Heart left ventricle (tissue), 16 donors: ENCODE results near the gene MESP2. TPM values are rescaled to one million over a fixed set of nuclear protein-coding genes. Genes with fewer than 3 reads are reported as not detected.

Experiments
- ATAC-seq, 4 donors: fragments of 200-7000 bp; cut with Tn5 transposase; one replicate each; pipeline ENCODE4 v1.9.1; 2020 to 2022; ENCODE audit warnings: moderate library complexity in 4 of 4, mild to moderate bottlenecking in 3 of 4, moderate number of reproducible peaks in 1 of 4
- DNase-seq, 5 donors: peaks; one replicate each; pipeline ENCODE4 v3.0.0-alpha.2; 2020
- H3K27ac ChIP-seq, 12 donors: fragments of 200-600 bp; sonication (generic) in 4 of 12; one replicate each; pipeline versions ENCODE4 v1.5.0 to v1.8.0; 2016 to 2022; ENCODE audit warnings: mild to moderate bottlenecking in 2 of 12
- H3K27me3 ChIP-seq, 9 donors: fragments of 200-600 bp; sonication (generic) in 2 of 9; one replicate each; pipeline versions ENCODE4 v1.5.1 to v1.8.0; 2016 to 2022; ENCODE audit warnings: mild to moderate bottlenecking in 3 of 9
- H3K36me3 ChIP-seq, 9 donors: fragments of 200-600 bp; sonication (generic) in 2 of 9; one replicate each; pipeline versions ENCODE4 v1.5.0 to v1.8.0; 2018 to 2022; ENCODE audit warnings: mild to moderate bottlenecking in 2 of 9
- H3K4me1 ChIP-seq, 12 donors: fragments of 200-600 bp; sonication (generic) in 4 of 12; one replicate each; pipeline versions ENCODE4 v1.5.0 to v1.8.0; 2016 to 2022; ENCODE audit warnings: mild to moderate bottlenecking in 3 of 12
- H3K4me3 ChIP-seq, 12 donors: fragments of 200-600 bp; sonication (generic) in 4 of 12; one replicate each; pipeline versions ENCODE4 v1.5.0 to v1.8.0; 2017 to 2022; ENCODE audit warnings: mild to moderate bottlenecking in 9 of 12, moderate library complexity in 4 of 12
- H3K9me3 ChIP-seq, 12 donors: fragments of 200-600 bp; sonication (generic) in 4 of 12; one replicate each; pipeline versions ENCODE4 v1.5.0 to v1.8.0; 2016 to 2022; ENCODE audit warnings: mild to moderate bottlenecking in 1 of 12
- CTCF ChIP-seq, 12 donors: fragments of 200-600 bp; sonication (generic) in 4 of 12; IDR thresholded peaks; one replicate each; pipeline versions ENCODE4 v1.5.0 to v1.8.0; 2018 to 2022; ENCODE audit warnings: antibody characterized with exemption in 12 of 12, mild to moderate bottlenecking in 5 of 12
- POLR2A ChIP-seq, 2 donors: fragments of 450-650 bp; IDR thresholded peaks; one replicate each; pipeline ENCODE4 v1.6.1; 2017; ENCODE audit warnings: antibody characterized with exemption in 2 of 2, mild to moderate bottlenecking in 2 of 2, moderate library complexity in 2 of 2
- WGBS, 4 donors: extraction: QIAGEN DNeasy Blood & Tissue Kit in 2 of 4; methylation state at CpG; one replicate each; pipeline versions ENCODE4 v1.1.5 to v1.1.7; 2013 to 2018; 5-methylcytosine and 5-hydroxymethylcytosine counted together
- intact Hi-C, 10 donors: fragments of 100-400 bp; cut with DNase I; formaldehyde crosslinking; loops; one replicate each; pipeline versions ENCODE4 v1.11.1 to v1.14.2; 2022
- polyA plus RNA-seq, 2 donors: library from polyadenylated mRNA; stranded (reverse); fragments of 200-250 nt; gene quantifications; one replicate each; pipeline ENCODE4 v1.2.3, GENCODE V29; 2013
- total RNA-seq, 9 donors: library from RNA; depleted of rRNA in 2 of 9; stranded (reverse); fragments of >200 nt in 2 of 9; fragmentation: NEBNext Ultra II Directional in 3 of 9; extraction: Animal tissue kit (Norgen Biotek cat#: 25700) in 3 of 9; gene quantifications; one replicate each; pipeline versions ENCODE4 v1.1.0 to v1.2.4, GENCODE V29; 2016 to 2023
- donor health status: ischemic (EF 13 %, LVEDD 7.1; RV severe dilation, severe dysfunction).
- donor health status: healthy with polysubstance abuse.
- donor health status: DM: no; HTN: yes; CAD: no.
- donor health status: DM: no; HTN: no; CAD: no.
- donor health status: ischemic (EF 25% LVEDD 6.9; RV normal size, moderate dysfunction).
- donor health status: ischemic (EF 25% LVEDD 5.7; RV mildly dilated, moderate dysfunction).
- donor health status: healthy.
- donor health status: DM: yes; HTN: yes; CAD: no.
- donor health status: ischemic (EF 35%, LVEDD 5.7; RV mildly dilated, moderate dysfunction).
- donor health status: nonischemic (EF 11% LVEDD 7.7; RV severe dilation, severe dysfunction).
- donor health status: DM: yes; HTN: yes; CAD: no.
- donor health status: PGD.
- donor health status: ischemic (EF 29% LVEDD 5.4; RV normal size, mild dysfunction).
- donor health status: nonischemic (EF 23%, LVEDD 6.1; RV moderate dilation, normal function).

The MESP2 gene
- total and polyA plus RNA-seq, 11 donors, result 0.16 to 0.65 (median 0.58) TPM; not detected in 7

GRCh38 chr15:89822611-89822950 is 46.4 kb downstream of the MESP2 start:
- TF ChIP-seq CTCF (IDR thresholded peaks at IDR 0.05) (no peak), POLR2A (IDR thresholded peaks at IDR 0.05) (no peak)
- no peak for DNase-seq
- H3K27ac ChIP-seq, result no peak overlapping the region
- no peaks in the 10 kb centered on the region for H3K36me3 ChIP-seq
- H3K9me3 ChIP-seq, result no peaks in the 10 kb centered on the region
- no peak for ATAC-seq
- H3K4me3 ChIP-seq, result no peak overlapping the region
- intact Hi-C loops, result loop anchor here in 3 of 10 donors (5.0 to 10.0 kb wide), 2 partner anchors 40 to 48 kb away; partner anchors contain the start of gene MESP2 (in 2 of the 3)
- 83 to 92% (median 85%) methylated on average over 5 of the region's 5 CpGs for WGBS, 4 donors
- peaks cover 0 to 9% (median 0%) of the 10 kb centered on the region in 9 donors for H3K27me3 ChIP-seq
- H3K4me1 ChIP-seq, result peaks cover 0 to 51% (median 0%) of the 10 kb centered on the region in 12 donors

- H3K9me3 ChIP-seq, result no peaks in the 10 kb centered on the region
- H3K4me3 ChIP-seq, result no peak overlapping the region
- DNase-seq, result no peak
- H3K27me3 ChIP-seq, result peaks cover 0 to 7% (median 0%) of the 10 kb centered on the region in 9 donors
- peak in 1 of 4 donors; percentile 26 for ATAC-seq
- no peak overlapping the region for H3K27ac ChIP-seq
- peaks cover 0 to 55% (median 5%) of the 10 kb centered on the region in 12 donors for H3K4me1 ChIP-seq
- 69 to 82% (median 76%) methylated on average over 7 of the region's 7 CpGs for WGBS, 4 donors
- no peaks in the 10 kb centered on the region for H3K36me3 ChIP-seq
- intact Hi-C loops, result loop anchor here in 3 of 10 donors (5.0 to 10.0 kb wide), 2 partner anchors 41 to 48 kb away; partner anchors contain the start of gene MESP2 (in 2 of the 3)
- no peak for TF ChIP-seq POLR2A (IDR thresholded peaks at IDR 0.05)
- TF ChIP-seq CTCF (IDR thresholded peaks at IDR 0.05), result no peak
Measured at GRCh38 chr15:89822951-89823711, 47.0 kb downstream of the MESP2 start.

GRCh38 chr15:89823836-89824606 is 47.9 kb downstream of the MESP2 start:
- intact Hi-C loops, result loop anchor here in 3 of 10 donors (5.0 to 10.0 kb wide), 2 partner anchors 42 to 49 kb away; partner anchors contain the start of gene MESP2 (in 2 of the 3)
- H3K4me3 ChIP-seq, result no peak overlapping the region
- peaks cover 0 to 64% (median 14%) of the 10 kb centered on the region in 12 donors for H3K4me1 ChIP-seq
- peaks cover 0 to 7% (median 0%) of the 10 kb centered on the region in 9 donors for H3K27me3 ChIP-seq
- H3K27ac ChIP-seq, result no peak overlapping the region
- H3K9me3 ChIP-seq, result no peaks in the 10 kb centered on the region
- H3K36me3 ChIP-seq, result no peaks in the 10 kb centered on the region
- DNase-seq, result no peak
- 86 to 92% (median 88%) methylated on average over 16 of the region's 16 CpGs for WGBS, 4 donors
- no peak for TF ChIP-seq POLR2A (IDR thresholded peaks at IDR 0.05)
- no peak for TF ChIP-seq CTCF (IDR thresholded peaks at IDR 0.05)
- no peak for ATAC-seq

GRCh38 chr15:89824607-89824867 is 48.4 kb downstream of the MESP2 start:
- Histone ChIP-seq H3K9me3 (no peaks in the 10 kb centered on the region), H3K4me1 (peaks cover 0 to 69% (median 14%) of the 10 kb centered on the region in 12 donors), H3K36me3 (no peaks in the 10 kb centered on the region), H3K27me3 (peaks cover 0 to 7% (median 0%) of the 10 kb centered on the region in 9 donors), H3K4me3 (no peak overlapping the region), H3K27ac (no peak overlapping the region)
- 83 to 100% (median 85%) methylated on average over 1 to 7 of the region's 7 CpGs for WGBS, 4 donors
- DNase-seq, result no peak
- TF ChIP-seq CTCF (IDR thresholded peaks at IDR 0.05) (no peak), POLR2A (IDR thresholded peaks at IDR 0.05) (no peak)
- intact Hi-C loops, result loop anchor here in 3 of 10 donors (5.0 to 10.0 kb wide), 2 partner anchors 42 to 50 kb away; partner anchors contain the start of gene MESP2 (in 2 of the 3)
- no peak for ATAC-seq
